Ovary (tissue), 9 donors: Measurements from ENCODE around the gene MPPED2. TPM values are rescaled to one million over a fixed set of nuclear protein-coding genes. Genes with fewer than 3 reads are reported as not detected.

ENCODE experiments used
- DNase-seq, 5 donors: peaks; one replicate each; pipeline ENCODE4 v3.0.0-alpha.2; 2019 to 2020
- H3K27ac ChIP-seq, 2 donors: fragments of 200-600 bp; one replicate each; pipeline versions ENCODE4 v1.5.1 to v1.8.0; 2019 to 2022
- H3K27me3 ChIP-seq: fragments of 200-600 bp; one replicate; pipeline ENCODE4 v1.8.0; 2022
- H3K36me3 ChIP-seq: fragments of 200-600 bp; sonication (generic); one replicate; pipeline ENCODE4 v1.5.1; 2019
- H3K4me1 ChIP-seq: one replicate; pipeline ENCODE4 v1.8.1; 2013; ENCODE audit warnings: mild to moderate bottlenecking, moderate library complexity; ENCODE audit not compliant: insufficient read depth
- H3K4me3 ChIP-seq: fragments of 200-600 bp; sonication (generic); one replicate; pipeline ENCODE4 v1.5.1; 2017
- H3K9me3 ChIP-seq, 2 donors: fragments of 200-600 bp in 1 of 2; sonication (generic) in 1 of 2; one replicate each; pipeline versions ENCODE4 v1.5.1 to v1.8.1; 2013 to 2019; ENCODE audit warnings: mild to moderate bottlenecking in 1 of 2, moderate library complexity in 1 of 2
- CTCF ChIP-seq, 3 donors: fragments of 450-650 bp in 2 of 3; fragments of 200-600 bp in 1 of 3; IDR thresholded peaks; one replicate each; pipeline versions ENCODE4 v1.5.1 to v1.8.0; 2016 to 2022; ENCODE audit warnings: antibody characterized with exemption in 3 of 3, mild to moderate bottlenecking in 1 of 3
- EP300 ChIP-seq: sonication (generic); formaldehyde crosslinking; IDR thresholded peaks from one replicate; pipeline ENCODE4 v1.6.1; 2017; ENCODE audit warnings: antibody characterized with exemption
- POLR2A ChIP-seq: fragments of 450-650 bp; IDR thresholded peaks from one replicate; pipeline ENCODE4 v1.6.1; 2017; ENCODE audit warnings: antibody characterized with exemption, mild to moderate bottlenecking, moderate library complexity
- WGBS, 3 donors: extraction: QIAGEN DNeasy Blood & Tissue Kit in 1 of 3; methylation state at CpG; one replicate each; pipeline versions ENCODE4 v1.1.5 to v1.1.7; 2013 to 2017; 5-methylcytosine and 5-hydroxymethylcytosine counted together
- intact Hi-C, 4 donors: fragments of 100-400 bp; cut with DNase I; formaldehyde crosslinking; loops; one replicate each; pipeline versions ENCODE4 v1.11.0 to v1.15.1; 2022 to 2023
- polyA plus RNA-seq, 2 donors: library from polyadenylated mRNA; stranded (reverse); fragments of 200-250 nt in 1 of 2; fragments of 350-450 nt in 1 of 2; fragmentation: Illumina TruSeq in 1 of 2; extraction: RNeasy Lipid Tissue Mini Kit (QIAGEN cat#74804) in 1 of 2; gene quantifications; one replicate each; pipeline ENCODE4 v1.2.3, GENCODE V29; 2013 to 2014
- total RNA-seq, 7 donors: library from RNA; depleted of rRNA in 2 of 7; stranded (reverse); fragments of >200 nt in 2 of 7; fragmentation: NEBNext Ultra II Directional in 3 of 7; extraction: Animal tissue kit (Norgen Biotek cat#: 25700) in 3 of 7; gene quantifications; one replicate each; pipeline versions ENCODE4 v1.1.0 to v1.2.4, GENCODE V29; 2016 to 2023
- donor health status: DM: no; HTN: no; CAD: no; lungs with moderate emphysema.
- donor health status: DM: no; HTN: no; CAD: no.
- donor health status: Bipolar disorder and iron deficiency.
- donor health status: DM: yes; HTN: yes; CAD: no.
- donor health status: DM: no; HTN: no; CAD: no.
- donor health status: DM: yes; HTN: yes; CAD: no.

Gene MPPED2
- total and polyA plus RNA-seq, 9 donors, result 0.30 to 10.1 (median 2.9) TPM

- no peaks in the 10 kb centered on the region for H3K4me1 ChIP-seq
- H3K27ac ChIP-seq, result no peak overlapping the region
- intact Hi-C loops, result no loop called here
- TF ChIP-seq POLR2A (no peak), CTCF (IDR thresholded peaks at IDR 0.05) (no peak), EP300 (no peak)
- no peaks in the 10 kb centered on the region for H3K9me3 ChIP-seq
- no peak overlapping the region for H3K4me3 ChIP-seq
- no peaks in the 10 kb centered on the region for H3K36me3 ChIP-seq
- no peak for DNase-seq
- no peaks in the 10 kb centered on the region for H3K27me3 ChIP-seq
- WGBS, 3 donors, result 84 to 87% (median 84%) methylated on average over 9 of the region's 9 CpGs
Measured at GRCh38 chr11:30522536-30523243, 63.5 kb downstream of the MPPED2 start.

GRCh38 chr11:30521297-30522071 lies 64.7 kb downstream of the MPPED2 start:
- no peak for TF ChIP-seq EP300
- TF ChIP-seq CTCF (IDR thresholded peaks at IDR 0.05), result no peak
- TF ChIP-seq POLR2A, result no peak
- intact Hi-C loops, result no loop called here
- Histone ChIP-seq H3K9me3 (no peaks in the 10 kb centered on the region), H3K36me3 (no peaks in the 10 kb centered on the region), H3K4me3 (no peak overlapping the region), H3K27me3 (no peaks in the 10 kb centered on the region), H3K4me1 (no peaks in the 10 kb centered on the region), H3K27ac (no peak overlapping the region)
- DNase-seq, result no peak
- 49 to 66% (median 53%) methylated on average over 8 of the region's 8 CpGs for WGBS, 3 donors

- intact Hi-C loops, result no loop called here
- WGBS, 3 donors, result 95 to 97% (median 96%) methylated on average over 1 of the region's 1 CpG
- no peaks in the 10 kb centered on the region for H3K36me3 ChIP-seq
Measured at GRCh38 chr11:30513087-30513486, 73.1 kb downstream of the MPPED2 start.

GRCh38 chr11:30511408-30511807 lies 74.7 kb downstream of the MPPED2 start:
- 76 to 83% (median 79%) methylated on average over 4 of the region's 4 CpGs for WGBS, 3 donors
- no peaks in the 10 kb centered on the region for H3K27me3 ChIP-seq
- H3K4me1 ChIP-seq, result no peaks in the 10 kb centered on the region
- H3K36me3 ChIP-seq, result no peaks in the 10 kb centered on the region
- intact Hi-C loops, result no loop called here
- H3K27ac ChIP-seq, result no peak overlapping the region
- TF ChIP-seq EP300, result no peak
- no peak for TF ChIP-seq CTCF (IDR thresholded peaks at IDR 0.05)
- TF ChIP-seq POLR2A, result no peak
- DNase-seq, result no peak
- no peaks in the 10 kb centered on the region for H3K9me3 ChIP-seq
- H3K4me3 ChIP-seq, result no peak overlapping the region

More at GRCh38 chr11:30513087-30513486, 73.1 kb downstream of the MPPED2 start:
- TF ChIP-seq POLR2A, result no peak
- TF ChIP-seq EP300, result no peak
- no peak for TF ChIP-seq CTCF (IDR thresholded peaks at IDR 0.05)
- Histone ChIP-seq H3K4me3 (no peak overlapping the region), H3K4me1 (no peaks in the 10 kb centered on the region), H3K9me3 (no peaks in the 10 kb centered on the region), H3K27me3 (no peaks in the 10 kb centered on the region), H3K27ac (no peak overlapping the region)
- DNase-seq, result no peak
